Measurements from ENCODE around the gene PUM1.

Gene PUM1

DNA sequence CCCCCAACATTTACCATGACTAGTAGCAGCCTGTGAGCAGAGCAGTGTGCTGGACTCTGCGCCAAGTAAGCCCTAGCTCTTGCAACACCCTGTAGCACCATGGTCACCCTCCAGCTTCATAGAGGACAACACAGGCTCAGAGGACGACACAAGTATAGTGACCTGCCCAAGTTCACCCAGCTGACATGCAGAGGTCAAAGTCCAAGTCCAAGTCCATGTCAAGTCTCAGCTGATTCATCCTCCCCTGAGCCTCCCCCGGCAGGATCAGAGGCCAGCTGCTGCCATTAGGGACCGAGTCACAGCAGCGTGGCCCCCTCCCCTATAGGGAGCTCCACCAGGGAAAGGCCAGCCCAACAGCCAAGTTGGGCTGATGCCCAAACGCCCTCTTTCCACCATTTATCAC is 172.8 kb downstream of the PUM1 start:
- no peak for DNase-seq (ENCODE audit: low read depth)

DNA sequence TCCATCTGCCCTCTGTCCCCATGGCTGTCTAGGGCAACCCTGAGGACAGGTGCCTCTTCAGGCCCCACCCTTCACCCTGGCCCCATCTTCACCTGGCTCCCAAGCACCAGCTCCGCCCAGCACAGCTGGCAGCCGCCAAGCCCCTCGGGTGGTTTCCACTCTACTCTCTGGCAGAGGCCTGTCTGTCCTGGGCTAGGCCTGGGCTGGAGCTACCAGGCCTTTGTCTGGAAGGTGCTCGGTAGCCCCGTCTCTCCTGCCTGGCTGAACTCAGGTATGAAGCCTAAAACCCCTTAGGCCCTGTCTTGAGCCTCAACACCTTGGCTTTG is 174.3 kb downstream of the PUM1 start:
- DNase-seq (ENCODE audit: low read depth) = no peak

DNA sequence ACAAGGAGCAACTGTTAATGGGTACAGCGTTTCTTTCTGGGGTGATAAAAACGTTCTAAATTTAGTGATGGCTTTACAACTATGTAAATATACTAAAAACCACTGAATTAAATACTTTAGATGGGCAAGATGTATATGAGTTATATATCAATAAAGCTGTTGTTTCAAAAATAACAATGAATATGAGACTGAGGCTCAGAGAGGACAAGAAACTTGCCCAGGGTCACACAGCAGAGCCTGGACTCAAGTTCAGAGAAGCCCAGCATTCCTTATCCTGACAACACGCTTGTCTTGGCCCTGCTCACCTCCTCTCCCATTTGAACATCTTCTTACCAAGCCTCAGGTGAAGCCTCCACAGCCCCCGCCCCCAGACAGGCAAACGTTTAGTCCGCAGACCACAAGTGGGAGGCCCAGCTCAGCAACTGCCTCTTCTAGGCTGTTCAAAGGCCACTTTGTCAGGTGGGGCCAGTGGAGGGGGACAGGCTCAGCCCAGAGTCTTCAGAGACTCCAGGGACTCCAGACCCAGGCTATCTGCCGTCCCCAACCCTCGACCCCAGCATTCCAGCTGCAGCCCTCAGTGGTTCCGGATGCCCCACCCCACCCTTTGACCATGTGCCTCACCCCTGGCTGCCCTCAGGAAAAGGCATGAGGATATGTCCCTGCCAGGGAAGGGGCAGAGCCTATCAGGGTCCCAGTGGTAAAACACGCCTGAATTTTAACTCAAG is 174.9 kb downstream of the PUM1 start:
- DNase-seq (ENCODE audit: low read depth) = no peak

DNA sequence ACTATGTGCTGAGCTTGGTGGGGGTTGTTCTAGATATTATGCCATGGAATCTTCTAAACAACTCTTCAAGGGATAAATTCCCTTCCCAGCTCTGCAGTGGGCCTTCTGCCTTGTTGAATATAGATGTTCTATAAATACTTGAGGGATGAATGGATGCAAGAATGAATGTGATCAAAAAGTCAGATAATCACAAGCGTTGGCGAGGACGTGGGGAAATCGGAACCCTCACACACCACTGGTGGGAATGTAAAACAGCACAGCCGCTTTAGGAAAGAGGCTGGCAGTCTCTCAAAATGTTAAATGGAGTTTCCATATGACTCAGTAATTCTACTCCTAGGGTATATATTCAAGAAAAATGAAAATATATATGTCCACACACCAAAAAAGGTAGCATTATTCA is 176.0 kb downstream of the PUM1 start:
- DNase-seq (ENCODE audit: low read depth) = no peak

DNA sequence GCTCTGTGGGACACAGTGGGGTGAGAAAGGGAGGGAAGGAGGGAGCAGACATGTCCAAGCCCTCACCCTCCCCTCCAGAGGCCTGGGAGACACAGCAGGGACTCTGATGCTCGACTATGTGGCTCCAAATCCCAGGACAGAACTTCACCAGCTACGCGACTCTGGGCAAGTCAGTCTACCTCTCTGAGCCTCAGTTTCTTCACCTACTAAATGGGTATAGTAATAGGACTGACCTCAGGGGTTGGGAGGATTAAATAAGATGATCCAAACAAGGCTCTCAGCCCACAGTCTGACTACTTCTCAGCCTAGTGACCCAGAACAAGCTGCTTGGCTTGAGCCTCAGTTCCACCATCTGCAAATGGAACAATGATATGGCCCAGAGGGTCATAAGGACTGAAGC is 176.5 kb downstream of the PUM1 start:
- DNase-seq (ENCODE audit: low read depth) = no peak

DNA sequence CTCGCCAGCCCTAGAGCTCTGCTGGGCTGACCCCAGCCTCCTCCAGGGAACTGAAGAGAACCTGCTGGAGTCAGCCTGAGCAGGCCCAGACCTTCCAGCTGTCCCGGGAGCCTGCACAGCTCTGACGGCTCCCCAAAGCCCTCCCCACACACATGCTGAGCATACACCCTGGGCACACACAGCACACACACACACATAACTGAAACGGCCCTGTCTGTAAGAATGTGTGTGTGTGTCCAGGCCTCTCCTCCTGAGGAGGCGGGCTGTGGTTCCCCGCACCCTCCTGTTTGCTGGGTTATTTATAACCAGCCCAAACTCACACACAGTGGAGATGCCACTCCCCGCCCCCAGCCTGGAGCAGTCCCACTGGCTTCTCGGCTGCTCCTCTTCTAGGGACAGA is 177.1 kb downstream of the PUM1 start:
- DNase-seq (ENCODE audit: low read depth) = no peak

DNA sequence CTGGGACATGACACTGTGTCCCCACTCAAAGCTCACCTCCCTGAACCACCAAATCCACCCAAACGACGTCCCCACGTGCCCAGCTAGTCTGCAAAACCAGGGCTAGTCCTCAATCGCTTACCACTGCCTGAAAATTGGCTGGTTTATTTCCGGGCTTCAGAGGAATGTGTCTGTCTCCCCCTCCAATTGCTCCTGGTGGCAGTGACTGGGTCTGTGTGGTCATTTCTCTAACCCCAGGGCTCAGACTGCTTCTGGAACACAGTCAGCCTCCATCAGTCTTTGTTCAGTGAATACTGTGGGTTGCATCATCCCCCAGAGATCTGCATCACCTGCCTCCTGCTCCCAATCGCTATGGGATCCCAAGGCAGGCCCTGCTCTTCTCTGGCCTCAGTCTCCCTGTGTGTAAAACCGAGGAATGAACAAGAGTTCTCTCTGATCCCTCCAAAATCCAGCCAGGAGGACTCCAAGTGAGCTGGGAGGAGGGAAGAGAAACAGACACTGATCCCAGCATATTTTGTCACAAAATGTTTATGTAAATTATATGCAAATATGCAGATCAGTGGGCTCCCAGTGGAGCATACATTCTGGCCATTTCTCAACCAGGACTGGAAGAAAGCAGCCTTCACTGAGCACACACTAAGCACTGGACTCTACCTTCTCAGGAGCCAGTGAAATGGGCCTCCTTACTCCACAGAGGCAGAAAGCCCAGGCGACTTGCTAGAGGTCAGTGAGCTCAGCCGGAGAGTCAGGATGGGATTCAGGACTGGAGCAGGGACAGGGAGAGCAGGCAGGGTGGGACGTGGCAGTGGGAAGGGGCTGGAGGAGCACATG is 177.8 kb downstream of the PUM1 start:
- no peak for DNase-seq (ENCODE audit: low read depth)

DNA sequence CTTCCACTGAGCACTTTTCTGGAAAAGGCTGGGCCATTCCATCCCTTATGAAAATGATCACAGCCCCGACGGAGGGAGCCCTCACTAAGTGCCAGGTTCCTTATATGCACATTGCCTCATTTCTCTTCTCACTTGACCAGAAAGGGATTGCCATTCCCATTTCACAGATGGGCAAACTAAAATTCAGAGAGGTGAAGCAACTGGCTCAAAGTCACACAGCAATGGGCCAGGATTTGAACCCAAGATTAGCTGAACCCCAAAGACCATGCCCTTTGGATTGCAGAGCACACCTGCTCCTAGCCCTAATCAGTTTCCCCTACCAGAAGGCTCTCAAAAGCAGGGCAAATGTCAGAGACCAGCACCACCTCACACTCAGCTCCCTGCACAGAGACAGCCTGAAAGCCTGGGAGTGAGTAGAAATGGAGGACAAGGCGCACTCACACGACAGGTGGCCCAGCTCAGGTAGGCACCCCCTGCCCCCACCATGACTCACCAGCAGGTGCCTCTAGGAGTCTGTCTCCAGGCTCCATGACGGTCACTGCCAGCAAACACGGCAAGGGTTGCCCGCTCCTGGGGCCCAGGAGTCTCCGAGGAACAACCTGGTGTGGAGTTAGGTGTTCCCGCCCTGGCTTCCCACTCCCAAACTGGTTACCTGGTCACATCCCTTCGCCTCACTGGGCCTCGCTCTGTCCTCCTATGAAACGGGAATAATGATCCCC is 178.6 kb downstream of the PUM1 start:
- DNase-seq (ENCODE audit: low read depth) = no peak

DNA sequence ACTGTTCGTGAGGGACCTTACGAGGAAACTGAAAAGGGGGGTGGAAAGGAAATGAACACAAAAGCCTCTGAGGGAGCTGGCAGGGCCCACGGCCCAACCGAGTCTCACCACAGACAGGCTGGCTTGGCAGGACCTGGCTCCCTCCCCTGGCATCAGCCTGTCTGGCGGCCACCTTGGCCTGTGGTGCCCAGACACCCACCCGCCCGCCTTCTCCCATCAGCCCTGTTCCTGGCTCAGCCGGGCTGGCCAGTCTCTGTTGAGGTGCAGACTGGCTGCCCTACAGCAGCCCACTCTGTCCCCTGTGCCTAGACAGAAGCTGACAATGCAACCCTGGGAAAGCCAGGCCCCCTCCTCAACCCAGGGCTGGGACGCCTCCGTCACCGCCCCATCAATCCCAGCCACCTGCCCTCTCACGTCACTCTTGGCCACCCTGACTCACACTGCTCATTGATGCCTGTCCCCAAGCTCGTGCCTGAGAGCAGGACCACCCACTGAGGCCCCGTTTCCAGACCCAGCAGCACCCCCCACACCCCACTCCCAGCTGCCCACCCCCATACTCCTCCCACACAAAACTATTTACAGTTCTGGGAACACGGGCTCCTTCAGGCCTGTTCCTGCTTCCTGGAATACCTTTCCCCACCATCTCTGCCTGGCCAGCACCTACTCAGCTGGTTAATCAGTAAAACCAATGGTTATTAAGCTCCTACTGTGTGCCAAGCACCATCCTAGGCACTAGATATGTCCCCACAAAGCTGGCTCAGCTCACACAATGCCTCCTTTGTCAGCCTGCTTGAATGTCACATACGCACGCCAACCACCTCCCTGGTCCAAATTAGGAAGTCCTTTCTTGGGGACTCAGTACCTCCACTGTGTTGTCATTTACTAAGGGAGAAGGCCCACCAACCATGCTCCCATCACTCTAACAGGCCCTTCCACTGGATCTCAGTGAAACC is 179.7 kb downstream of the PUM1 start:
- no peak for DNase-seq (ENCODE audit: low read depth)

DNA sequence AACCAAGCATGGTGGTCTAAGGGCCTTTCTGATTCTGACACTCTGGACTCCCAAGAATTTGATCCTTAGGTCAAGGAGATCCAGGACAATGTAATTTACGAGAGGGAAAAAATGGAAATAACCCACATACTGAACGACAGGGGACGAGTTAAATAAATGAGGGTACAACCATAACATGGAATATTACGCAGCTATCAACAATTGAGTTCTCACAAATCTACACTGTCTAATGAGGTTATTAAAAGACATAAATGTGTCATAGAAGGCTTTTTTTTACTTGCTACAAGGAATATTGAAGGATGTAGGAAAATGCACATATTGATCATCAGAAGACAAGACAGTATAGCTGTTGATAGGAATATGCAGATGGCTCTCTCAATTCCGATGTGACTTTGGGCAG is 180.8 kb downstream of the PUM1 start:
- no peak for DNase-seq (ENCODE audit: low read depth)

DNA sequence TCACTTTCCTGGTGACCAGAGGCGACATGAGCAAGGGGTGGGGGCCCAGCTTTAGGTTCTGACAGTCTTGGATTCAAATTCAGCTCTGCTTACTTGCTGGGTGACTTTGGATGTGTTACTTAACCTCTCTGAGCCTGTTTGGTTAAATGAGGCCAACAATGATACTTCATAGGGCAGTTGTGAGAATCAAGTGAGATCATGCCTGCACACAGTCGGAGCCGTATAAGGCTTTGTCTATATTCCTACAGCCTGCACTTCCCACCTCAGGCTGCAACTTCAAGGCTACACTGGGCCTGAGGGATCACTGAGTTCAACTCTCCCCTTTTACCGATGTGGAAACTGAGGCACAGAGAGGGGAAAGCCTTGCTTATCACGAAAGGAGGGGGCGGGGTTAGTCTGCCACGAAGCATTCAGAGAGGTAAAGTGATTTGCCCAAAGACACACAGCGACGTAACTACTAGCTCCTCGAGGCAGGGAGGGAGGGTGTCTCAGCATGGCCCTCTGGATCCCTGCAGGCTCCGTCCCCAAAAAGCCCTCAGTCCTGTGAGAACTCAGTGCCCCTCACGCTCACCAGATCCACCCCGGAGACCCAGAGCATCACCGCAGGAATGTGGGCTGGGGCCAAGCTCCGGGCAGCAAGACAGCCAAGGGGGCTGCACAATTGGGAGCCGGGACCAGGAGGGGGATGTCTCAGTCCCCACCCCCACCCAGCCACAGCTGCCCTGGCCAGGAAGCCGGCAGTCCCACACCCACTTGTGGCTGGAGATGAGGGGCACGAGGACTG is 181.9 kb downstream of the PUM1 start:
- no peak for DNase-seq (ENCODE audit: low read depth)

DNA sequence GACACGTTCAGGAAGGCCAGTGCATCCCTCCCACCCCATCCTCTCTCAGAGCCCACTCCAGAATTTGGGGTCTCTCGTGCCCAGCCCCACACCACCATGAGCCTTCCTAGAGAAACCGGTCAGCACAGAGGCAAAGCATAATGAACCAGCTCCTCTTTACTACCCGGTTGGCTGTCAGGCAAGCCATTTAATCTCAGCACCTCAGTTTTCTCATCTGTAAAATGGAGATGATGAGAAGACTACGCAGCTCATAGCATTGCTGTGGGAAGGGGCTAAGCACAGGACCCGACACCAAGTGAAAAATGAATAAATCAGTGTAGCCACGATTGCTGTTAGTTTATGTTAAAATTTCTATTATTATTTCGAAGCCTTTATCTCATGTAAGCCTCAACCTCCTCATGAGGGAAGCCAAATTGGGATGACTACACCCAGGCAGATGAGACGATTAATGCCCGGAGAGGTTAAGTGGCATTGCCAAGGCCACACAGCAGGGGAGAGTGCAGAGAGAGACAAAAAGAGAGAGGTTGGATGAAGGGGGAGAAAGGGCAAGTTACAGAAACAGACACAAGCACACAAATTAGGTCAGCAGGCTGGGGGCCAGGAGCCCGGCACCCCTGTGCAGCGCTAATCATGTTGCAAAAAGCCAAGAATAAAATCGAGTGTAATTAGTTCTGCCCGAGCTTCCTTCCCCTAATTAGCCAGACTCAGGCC is 182.7 kb downstream of the PUM1 start:
- no peak for DNase-seq (ENCODE audit: low read depth)
